K562 (cell line): Measurements from ENCODE around the gene MVB12B. TPM values are rescaled to one million over a fixed set of nuclear protein-coding genes. Genes with fewer than 3 reads are reported as not detected.

Experiments
- ATAC-seq: fragments of 200-7000 bp; cut with Tn5 transposase; 3 replicates; pipeline ENCODE4 v1.9.1; 2020; ENCODE audit warnings: moderate library complexity
- BruUV-seq: library from RNA; stranded (reverse); fragments of 400-500 nt; replicated peaks from 2 replicates; lab custom pipeline; 2021; lab: Mats Ljungman, UMichigan
- CTCF ChIA-PET: fragments of 300-600 bp; formaldehyde crosslinking; extraction: SDS; loops from one replicate; lab custom pipeline; 2021; ENCODE audit warnings: low intra/inter-chr PET ratio; lab: Yijun Ruan, JAX
- POLR2A ChIA-PET: fragments of 300-600, 350-650 bp; sonication (Branson Sonifier 250); formaldehyde crosslinking; extraction: SDS; loops from one replicate; lab custom pipeline; 2021; ENCODE audit warnings: antibody characterized with exemption, inconsistent platforms; lab: Yijun Ruan, JAX
- DNase-seq, 4 experiments: peaks; one replicate each; pipeline versions ENCODE4 v3.0.0 to v3.0.0-alpha.2; 2011 to 2018; ENCODE audit warnings: low spot score in 3 of 4, mixed read lengths in 3 of 4; ENCODE audit errors: extremely low read depth in 1 of 4
- FAIRE-seq: peaks from 2 replicates; lab custom pipeline; 2011; peaks lifted over from hg19 to GRCh38; lab: Jason Lieb, UNC
- H2AFZ ChIP-seq: 2 replicates; pipeline ENCODE4 v1.6.0; 2011; ENCODE audit warnings: low read depth, low read length, control low read depth, inconsistent platforms
- H3K27ac ChIP-seq: fragments of 200-600 bp; 3 replicates; pipeline ENCODE4 v1.8.0; 2011; ENCODE audit warnings: low read depth, mild to moderate bottlenecking, control low read depth, inconsistent platforms, low read length, moderate library complexity, mixed read lengths; ENCODE audit errors: extremely low read depth
- H3K27me3 ChIP-seq, 2 experiments: fragments of 300-600 bp in 1 of 2; 2 replicates in 1 of 2; 3 replicates in 1 of 2; pipeline versions ENCODE4 v1.6.0 to v1.8.0; 2011; ENCODE audit warnings: inconsistent platforms in 2 of 2, low read length in 2 of 2, mild to moderate bottlenecking in 1 of 2, mixed read lengths in 1 of 2, moderate library complexity in 1 of 2; ENCODE audit not compliant: control insufficient read depth in 2 of 2, insufficient read depth in 2 of 2
- H3K36me3 ChIP-seq: fragments of 300-600 bp; 3 replicates; pipeline ENCODE4 v1.8.0; 2011; ENCODE audit warnings: mild to moderate bottlenecking, low read length, inconsistent platforms; ENCODE audit not compliant: control insufficient read depth, insufficient read depth
- H3K4me1 ChIP-seq, 2 experiments: fragments of 200-600 bp in 1 of 2; replicated peaks in 1 of 2; 2 replicates in 1 of 2; 3 replicates in 1 of 2; pipeline versions ENCODE4 v1.5.1 to v1.8.0; 2011; ENCODE audit warnings: inconsistent platforms in 2 of 2, low read length in 2 of 2, mild to moderate bottlenecking in 1 of 2, mixed read lengths in 1 of 2, moderate library complexity in 1 of 2; ENCODE audit not compliant: control insufficient read depth in 2 of 2, insufficient read depth in 2 of 2
- H3K4me2 ChIP-seq: 2 replicates; pipeline ENCODE4 v1.6.1; 2011; ENCODE audit warnings: low read length, control low read depth, inconsistent platforms, mixed read lengths; ENCODE audit not compliant: insufficient read depth
- H3K4me3 ChIP-seq: fragments of 200-600 bp; sonication (generic), shearing (Covaris generic); 2 replicates; pipeline ENCODE4 v1.5.1; 2016; ENCODE audit warnings: control low read depth, inconsistent platforms
- H3K79me2 ChIP-seq: fragments of 200-600 bp; 3 replicates; pipeline ENCODE4 v1.8.0; 2011; ENCODE audit warnings: low read length, inconsistent platforms; ENCODE audit not compliant: control insufficient read depth, insufficient read depth
- H3K9ac ChIP-seq, 2 experiments: 2 replicates each; pipeline versions ENCODE4 v1.6.0 to v1.6.1; 2011; ENCODE audit warnings: low read depth in 2 of 2, low read length in 2 of 2, control low read depth in 1 of 2, inconsistent platforms in 1 of 2, mild to moderate bottlenecking in 1 of 2, mixed read lengths in 1 of 2; ENCODE audit not compliant: insufficient read depth in 1 of 2
- H3K9me1 ChIP-seq: one replicate; pipeline ENCODE4 v1.6.0; 2011; ENCODE audit warnings: inconsistent platforms, mild to moderate bottlenecking, low read length, moderate library complexity; ENCODE audit not compliant: control insufficient read depth, insufficient read depth
- H3K9me3 ChIP-seq: replicated peaks from 2 replicates; pipeline ENCODE4 v1.5.1; 2011; ENCODE audit warnings: low read depth, low read length, inconsistent platforms; ENCODE audit not compliant: control insufficient read depth, insufficient read depth
- H4K20me1 ChIP-seq: replicated peaks from 2 replicates; pipeline ENCODE4 v1.6.1; 2011; ENCODE audit warnings: low read length, inconsistent platforms, mixed read lengths; ENCODE audit not compliant: control insufficient read depth, insufficient read depth
- BRF2 ChIP-seq: IDR thresholded peaks from 3 replicates; pipeline ENCODE4 v1.6.1; 2011; ENCODE audit warnings: borderline replicate concordance, mild to moderate bottlenecking; ENCODE audit not compliant: insufficient read length, insufficient read depth
- ERF ChIP-seq: fragments of 450-650 bp; formaldehyde crosslinking; IDR thresholded peaks from 2 replicates; pipeline ENCODE4 v1.4.0; 2020; ENCODE audit warnings: mild to moderate bottlenecking, mixed read lengths
- ETV1 ChIP-seq: fragments of 450-650 bp; conservative IDR thresholded peaks from 2 replicates; pipeline ENCODE4 v1.6.1; 2016; ENCODE audit warnings: missing genetic modification characterization, control low read depth, low read depth, missing compliant biosample characterization
- KDM4B ChIP-seq, 2 experiments: fragments of 450-650 bp in 1 of 2; sonication (generic) in 1 of 2; IDR thresholded peaks; 2 replicates each; pipeline ENCODE4 v1.6.1; 2016 to 2017; ENCODE audit warnings: borderline replicate concordance in 2 of 2, antibody characterized with exemption in 1 of 2, low read depth in 1 of 2, mild to moderate bottlenecking in 1 of 2
- KLF10 ChIP-seq: fragments of 250-450 bp; sonication (Bioruptor Pico); IDR thresholded peaks from 2 replicates; pipeline ENCODE4 v1.6.1; 2021; ENCODE audit warnings: matching md5 sums
- L3MBTL2 ChIP-seq: fragments of 450-650 bp; IDR thresholded peaks from 2 replicates; pipeline ENCODE4 v1.6.1; 2016; ENCODE audit warnings: mild to moderate bottlenecking, moderate library complexity
- MEF2D ChIP-seq: conservative IDR thresholded peaks from 2 replicates; pipeline ENCODE4 v1.6.1; 2016; ENCODE audit warnings: low read depth, missing genetic modification characterization, missing compliant biosample characterization
- MXI1 ChIP-seq: IDR thresholded peaks from 2 replicates; pipeline ENCODE4 v1.6.1; 2011; ENCODE audit warnings: low read depth, mild to moderate bottlenecking, improper control_type of control experiment, low read length
- NFRKB ChIP-seq: fragments of 450-650 bp; IDR thresholded peaks from 2 replicates; pipeline ENCODE4 v1.6.1; 2016; ENCODE audit warnings: low read depth
- PCBP1 ChIP-seq: fragments of 200-400 bp; formaldehyde crosslinking; IDR thresholded peaks from 2 replicates; pipeline ENCODE4 v1.6.1; 2018; ENCODE audit warnings: mild to moderate bottlenecking, low read depth, low read length; ENCODE audit not compliant: poor library complexity, severe bottlenecking
- POLR3A ChIP-seq: IDR thresholded peaks from 2 replicates; pipeline ENCODE4 v1.6.1; 2011; ENCODE audit warnings: borderline replicate concordance, mild to moderate bottlenecking, moderate library complexity; ENCODE audit not compliant: insufficient read length, insufficient read depth; ENCODE audit errors: extremely low read depth
- RNF2 ChIP-seq: sonication (generic); IDR thresholded peaks from 2 replicates; pipeline ENCODE4 v1.6.1; 2016
- SP2 ChIP-seq: IDR thresholded peaks from 2 replicates; pipeline ENCODE4 v1.6.1; 2011; ENCODE audit warnings: mild to moderate bottlenecking, low read depth, low read length, moderate library complexity; ENCODE audit not compliant: poor library complexity, severe bottlenecking; ENCODE audit errors: extremely low read depth
- ZBTB26 ChIP-seq: fragments of 450-650 bp; formaldehyde crosslinking; IDR thresholded peaks from 2 replicates; pipeline ENCODE4 v1.4.0; 2022; ENCODE audit warnings: missing genetic modification characterization
- ZNF133 ChIP-seq: fragments of 250-450 bp; sonication (Bioruptor Pico); IDR thresholded peaks from 2 replicates; pipeline ENCODE4 v1.4.0; 2020; ENCODE audit warnings: mild to moderate bottlenecking
- ZNF24 ChIP-seq: fragments of 450-650 bp; IDR thresholded peaks from 2 replicates; pipeline ENCODE4 v1.6.1; 2016
- ZNF778 ChIP-seq: fragments of 450-650 bp; formaldehyde crosslinking; IDR thresholded peaks from 2 replicates; pipeline ENCODE4 v1.4.0; 2020; ENCODE audit warnings: mild to moderate bottlenecking, moderate library complexity
- WGBS: fragments of 100-300 bp; shearing (Covaris generic); methylation state at CpG from one replicate; pipeline ENCODE4 v1.1.6; 2016; ENCODE audit warnings: low coverage, mixed read lengths; ENCODE audit not compliant: insufficient coverage; ENCODE audit errors: missing lambda C conversion rate; 5-methylcytosine and 5-hydroxymethylcytosine counted together
- in situ Hi-C: fragments of 300-500 bp; cut with MboI; formaldehyde crosslinking; loops from 4 replicates; pipeline ENCODE4 v1.15.0; 2018; ENCODE audit warnings: inconsistent platforms, mixed read lengths
- intact Hi-C: fragments of 100-400 bp; cut with micrococcal nuclease; formaldehyde crosslinking; loops from 2 replicates; pipeline ENCODE4 v1.14.2; 2022
- polyA plus RNA-seq, 8 experiments: library from polyadenylated mRNA; depleted of rRNA in 4 of 8; stranded (reverse) in 5 of 8; unstranded in 3 of 8; fragments of >200 nt; fragmentation: Nextera tagmentation in 2 of 8; fragmentation: Illumina TruSeq in 1 of 8; extraction: Ambion mirVana in 2 of 8; extraction: Trizol in 1 of 8; gene quantifications; 2 replicates each; pipeline versions ENCODE4 v1.2.1 to v1.2.3, GENCODE V29; 2011 to 2014; ENCODE audit warnings: inconsistent platforms in 1 of 8, missing spikeins in 1 of 8
- total RNA-seq, 7 experiments: library from RNA; depleted of rRNA in 6 of 7; stranded (reverse); fragments of >200 nt in 6 of 7; fragmentation: Illumina TruSeq in 2 of 7; extraction: Trizol in 2 of 7; gene quantifications; 2 replicates each; pipeline versions ENCODE4 v1.2.1 to v1.2.3, GENCODE V29; 2011 to 2021; ENCODE audit warnings: low replicate concordance in 1 of 7

MVB12B gene
- total and polyA plus RNA-seq, 9 of the 15 experiments (the other 6 are each of a cell fraction or from before 2014, with no cell fraction given), result not detected

- no peak for TF ChIP-seq MEF2D (tag)
- TF ChIP-seq ZNF778 (CRISPR knock-in tag), result no peak
- TF ChIP-seq ZBTB26, result no peak
- TF ChIP-seq NFRKB, result no peak
- TF ChIP-seq RNF2, result no peak
These were observed 64.3 kb downstream of the MVB12B start (continued) for GRCh38 chr9:126390923-126391322.

- POLR2A ChIA-PET, result interaction anchor here (0.6 kb wide), 1 partner anchor 52 kb away, joined by 3 read pairs; no protein-coding TSS in a partner anchor
- in situ Hi-C loops, result loop anchor here (10.0 kb wide), 1 partner anchor 987 kb away; no protein-coding TSS in a partner anchor
- Histone ChIP-seq H3K4me1 (no peaks in the 10 kb centered on the region), H4K20me1 (0 out of 2 replicates have a peak, but pooled peaks cover 12% of the 10 kb centered on the region), H3K4me3 (no peak overlapping the region), H3K27ac (no peak overlapping the region), H3K36me3 (no peaks in the 10 kb centered on the region), H2AFZ (no peak overlapping the region), H3K4me2 (no peak overlapping the region), H3K27me3 (peaks cover 25 to 61% of the 10 kb centered on the region in 2 experiments), H3K79me2 (no peaks in the 10 kb centered on the region), H3K9ac (0 out of 4 replicates have a peak overlapping the region, but pooled peaks of 1 of the 2 experiments have one; percentile 35), H3K9me1 (no peaks in the 10 kb centered on the region), H3K9me3 (no peaks in the 10 kb centered on the region)
- FAIRE-seq (no peak), DNase-seq (no peak), ATAC-seq (no peak)
- TF ChIP-seq BRF2, result no peak
- no peak for TF ChIP-seq ZNF133 (CRISPR knock-in tag)
- TF ChIP-seq ETV1 (tag), result no peak
- TF ChIP-seq POLR3A, result no peak
- TF ChIP-seq MXI1, result no peak
- TF ChIP-seq KDM4B (IDR thresholded peaks at IDR 0.05; ENCODE audit: borderline replicate concordance in 2 of 2, low read depth in 1 of 2), result no peak
- no peak for TF ChIP-seq ZNF24
- no peak for TF ChIP-seq ERF (CRISPR knock-in tag)
- TF ChIP-seq L3MBTL2, result no peak
- TF ChIP-seq RNF2, result no peak
- no peak for TF ChIP-seq PCBP1
- TF ChIP-seq KLF10 (CRISPR knock-in tag), result no peak
- no peak for TF ChIP-seq SP2
- BruUV-seq, result no TSS peak
- intact Hi-C loops, result no loop called here
- WGBS, result 1% methylated on average over 24 of the region's 24 CpGs
- CTCF ChIA-PET, result no interaction called here
These were observed 65.4 kb downstream of the MVB12B start for GRCh38 chr9:126391713-126392661.
